Measurements from ENCODE around the gene FAHD2A.

The FAHD2A gene

GRCh38 chr2:95379371-95379831, 23.1 kb upstream of the FAHD2A start:
- Histone ChIP-seq H3K36me3 (replicated peaks) (no peaks in the 10 kb centered on the region), H3K4me3 (ENCODE audit: low read depth, low read length) (no peak overlapping the region), H3K27me3 (replicated peaks) (peaks cover 14% of the 10 kb centered on the region), H3K27ac (no peak overlapping the region)
- TF ChIP-seq, protein P1, sequence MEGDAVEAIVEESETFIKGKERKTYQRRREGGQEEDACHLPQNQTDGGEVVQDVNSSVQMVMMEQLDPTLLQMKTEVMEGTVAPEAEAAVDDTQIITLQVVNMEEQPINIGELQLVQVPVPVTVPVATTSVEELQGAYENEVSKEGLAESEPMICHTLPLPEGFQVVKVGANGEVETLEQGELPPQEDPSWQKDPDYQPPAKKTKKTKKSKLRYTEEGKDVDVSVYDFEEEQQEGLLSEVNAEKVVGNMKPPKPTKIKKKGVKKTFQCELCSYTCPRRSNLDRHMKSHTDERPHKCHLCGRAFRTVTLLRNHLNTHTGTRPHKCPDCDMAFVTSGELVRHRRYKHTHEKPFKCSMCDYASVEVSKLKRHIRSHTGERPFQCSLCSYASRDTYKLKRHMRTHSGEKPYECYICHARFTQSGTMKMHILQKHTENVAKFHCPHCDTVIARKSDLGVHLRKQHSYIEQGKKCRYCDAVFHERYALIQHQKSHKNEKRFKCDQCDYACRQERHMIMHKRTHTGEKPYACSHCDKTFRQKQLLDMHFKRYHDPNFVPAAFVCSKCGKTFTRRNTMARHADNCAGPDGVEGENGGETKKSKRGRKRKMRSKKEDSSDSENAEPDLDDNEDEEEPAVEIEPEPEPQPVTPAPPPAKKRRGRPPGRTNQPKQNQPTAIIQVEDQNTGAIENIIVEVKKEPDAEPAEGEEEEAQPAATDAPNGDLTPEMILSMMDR (IDR thresholded peaks at IDR 0.05; ENCODE audit: low read depth, low read length, missing control alignments): peak; percentile 55
- DNase-seq: no peak
- in situ Hi-C loops (cut with HindIII; ENCODE audit: low pct_ligation_motif_present, low sequenced_read_pairs): no loop called here

DNA sequence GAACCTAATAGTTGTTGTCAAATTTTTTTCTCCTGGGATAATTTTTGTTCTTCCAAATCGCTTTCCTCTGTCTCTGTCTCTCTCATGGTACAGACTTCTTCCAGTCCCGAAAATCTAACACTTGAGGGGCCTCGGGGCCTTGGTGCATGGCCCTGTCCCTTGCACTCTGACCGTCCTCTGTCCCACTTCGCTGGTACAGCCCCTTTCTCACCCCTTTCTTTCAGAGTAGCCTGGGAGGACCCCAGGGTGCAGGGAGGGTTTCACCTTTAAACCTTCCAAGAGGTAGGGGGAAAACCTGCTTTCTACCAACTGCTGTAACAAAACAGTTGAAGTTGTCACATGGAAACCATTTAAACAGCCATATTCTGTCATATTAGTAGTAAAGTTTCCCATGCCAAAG, 22.2 kb upstream of the FAHD2A start:
- peaks cover 14% of the 10 kb centered on the region for H3K27me3 ChIP-seq (replicated peaks)
- no peaks in the 10 kb centered on the region for H3K36me3 ChIP-seq (replicated peaks)
- DNase-seq: no peak
- no peak overlapping the region for H3K4me3 ChIP-seq (ENCODE audit: low read depth, low read length)
- in situ Hi-C loops (cut with HindIII; ENCODE audit: low pct_ligation_motif_present, low sequenced_read_pairs): no loop called here
- H3K27ac ChIP-seq: no peak overlapping the region
- TF ChIP-seq, protein P1 (IDR thresholded peaks at IDR 0.05; ENCODE audit: low read depth, low read length, missing control alignments): no peak

- Histone ChIP-seq H3K36me3 (replicated peaks) (no peaks in the 10 kb centered on the region), H3K4me3 (ENCODE audit: low read depth, low read length) (no peak overlapping the region), H3K27ac (no peak overlapping the region), H3K27me3 (replicated peaks) (peaks cover 11% of the 10 kb centered on the region)
- TF ChIP-seq, protein P1 (IDR thresholded peaks at IDR 0.05; ENCODE audit: low read depth, low read length, missing control alignments): no peak
- in situ Hi-C loops (cut with HindIII; ENCODE audit: low pct_ligation_motif_present, low sequenced_read_pairs): no loop called here
- no peak for DNase-seq
Measured at GRCh38 chr2:95380731-95381130, 21.8 kb upstream of the FAHD2A start.

DNA sequence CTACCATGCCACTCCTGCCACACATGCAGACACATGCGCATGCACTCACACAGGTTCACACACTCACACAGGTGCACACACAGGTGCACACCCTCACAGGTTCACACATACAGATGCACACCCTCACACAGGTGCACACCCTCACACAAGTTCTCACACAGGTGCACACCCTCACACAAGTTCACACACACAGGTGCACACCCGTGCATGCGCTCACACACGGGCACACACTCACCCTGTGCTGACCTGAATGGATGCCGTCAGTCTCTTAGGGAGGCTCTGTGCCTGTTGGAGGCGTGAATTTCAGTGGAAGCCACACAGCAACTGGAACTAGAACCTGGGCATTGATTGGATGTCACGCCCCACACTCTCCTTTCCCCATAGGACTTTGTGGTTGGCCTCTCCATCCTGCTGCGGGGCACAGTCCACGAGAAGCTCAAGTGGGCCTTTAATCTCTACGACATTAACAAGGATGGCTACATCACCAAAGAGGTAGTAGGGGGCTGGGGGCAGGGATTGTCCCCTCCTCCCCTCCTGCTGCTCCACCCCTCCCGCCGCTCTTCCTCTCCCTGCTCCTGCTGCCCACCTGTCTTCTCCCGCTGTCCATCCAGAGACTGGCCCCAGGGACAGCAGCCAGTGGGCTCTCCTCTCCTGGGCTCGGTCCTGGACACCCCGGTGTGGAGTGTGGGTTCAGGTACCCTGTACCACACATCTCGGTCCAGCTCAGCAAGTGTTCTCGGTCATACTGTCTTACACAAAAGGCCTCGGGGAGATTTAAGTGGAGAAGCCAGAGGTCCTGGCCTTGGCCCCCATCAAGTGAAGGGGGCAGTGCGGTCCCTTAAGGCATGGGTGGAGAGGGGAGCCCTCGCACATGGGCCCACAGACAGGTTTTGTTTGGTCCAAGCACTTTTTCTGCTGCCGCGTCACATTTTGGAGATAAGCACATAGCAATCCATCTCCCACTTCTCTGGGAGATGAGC, 21.0 kb upstream of the FAHD2A start:
- TF ChIP-seq, protein P1 (IDR thresholded peaks at IDR 0.05; ENCODE audit: low read depth, low read length, missing control alignments): no peak
- in situ Hi-C loops (cut with HindIII; ENCODE audit: low pct_ligation_motif_present, low sequenced_read_pairs): no loop called here
- DNase-seq: no peak
- Histone ChIP-seq H3K36me3 (replicated peaks) (no peaks in the 10 kb centered on the region), H3K27me3 (replicated peaks) (peaks cover 3% of the 10 kb centered on the region), H3K27ac (no peak overlapping the region), H3K4me3 (ENCODE audit: low read depth, low read length) (no peak overlapping the region)

DNA sequence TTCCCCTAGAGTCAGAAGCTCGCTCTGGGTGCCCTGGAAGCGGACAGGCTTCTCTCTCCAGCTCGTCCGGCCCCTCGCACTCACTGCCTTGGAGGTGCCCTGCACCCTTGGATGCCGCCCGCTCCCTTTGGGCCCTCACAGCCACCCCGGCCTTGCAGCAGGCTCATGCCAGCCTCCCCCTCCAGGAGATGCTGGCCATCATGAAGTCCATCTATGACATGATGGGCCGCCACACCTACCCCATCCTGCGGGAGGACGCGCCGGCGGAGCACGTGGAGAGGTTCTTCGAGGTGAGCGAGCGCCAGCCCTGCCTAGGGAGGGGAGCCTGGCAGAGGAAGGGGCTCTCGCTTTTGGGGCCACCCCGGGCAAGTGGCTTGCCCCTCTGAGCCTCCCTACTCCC, 20.3 kb upstream of the FAHD2A start:
- TF ChIP-seq, protein P1 (IDR thresholded peaks at IDR 0.05; ENCODE audit: low read depth, low read length, missing control alignments): no peak
- H3K27me3 ChIP-seq (replicated peaks): no peaks in the 10 kb centered on the region
- H3K36me3 ChIP-seq (replicated peaks): no peaks in the 10 kb centered on the region
- H3K27ac ChIP-seq: no peak overlapping the region
- DNase-seq: no peak
- in situ Hi-C loops (cut with HindIII; ENCODE audit: low pct_ligation_motif_present, low sequenced_read_pairs): no loop called here
- no peak overlapping the region for H3K4me3 ChIP-seq (ENCODE audit: low read depth, low read length)
